Skeletal muscle satellite cell (primary cell): Measurements from ENCODE around the gene SLC26A2.

Source experiments
- H3K27me3 ChIP-seq: 2 replicates; pipeline ENCODE4 v1.7.0; 2013; ENCODE audit warnings: low read length; ENCODE audit not compliant: control insufficient read depth, insufficient read depth
- H3K36me3 ChIP-seq: 2 replicates; pipeline ENCODE4 v1.7.0; 2013; ENCODE audit warnings: mild to moderate bottlenecking, control low read depth, low read length; ENCODE audit not compliant: insufficient read depth
- H3K4me1 ChIP-seq: 2 replicates; pipeline ENCODE4 v1.7.0; 2013; ENCODE audit warnings: low read length; ENCODE audit not compliant: control insufficient read depth, insufficient read depth
- H3K4me2 ChIP-seq: 2 replicates; pipeline ENCODE4 v1.7.0; 2013; ENCODE audit warnings: mild to moderate bottlenecking, low read length
- H3K4me3 ChIP-seq: 2 replicates; pipeline ENCODE4 v1.7.0; 2013; ENCODE audit warnings: low read length
- H3K9ac ChIP-seq: 2 replicates; pipeline ENCODE4 v1.7.0; 2013; ENCODE audit warnings: mild to moderate bottlenecking, low read depth, low read length, moderate library complexity
- H3K9me3 ChIP-seq: replicated peaks from 2 replicates; pipeline ENCODE4 v1.7.0; 2013; ENCODE audit warnings: mild to moderate bottlenecking, control low read depth, low read length

The SLC26A2 gene

GRCh38 chr5:149975409-149975808 lies 14.9 kb downstream of the SLC26A2 start:
- H3K27me3 ChIP-seq = no peaks in the 10 kb centered on the region
- H3K4me1 ChIP-seq = peaks cover 4% of the 10 kb centered on the region
- peaks cover 21% of the 10 kb centered on the region for H3K36me3 ChIP-seq
- H3K4me3 ChIP-seq = no peak overlapping the region
- no peak overlapping the region for H3K9ac ChIP-seq
- no peak overlapping the region for H3K4me2 ChIP-seq
- H3K9me3 ChIP-seq = no peaks in the 10 kb centered on the region

DNA sequence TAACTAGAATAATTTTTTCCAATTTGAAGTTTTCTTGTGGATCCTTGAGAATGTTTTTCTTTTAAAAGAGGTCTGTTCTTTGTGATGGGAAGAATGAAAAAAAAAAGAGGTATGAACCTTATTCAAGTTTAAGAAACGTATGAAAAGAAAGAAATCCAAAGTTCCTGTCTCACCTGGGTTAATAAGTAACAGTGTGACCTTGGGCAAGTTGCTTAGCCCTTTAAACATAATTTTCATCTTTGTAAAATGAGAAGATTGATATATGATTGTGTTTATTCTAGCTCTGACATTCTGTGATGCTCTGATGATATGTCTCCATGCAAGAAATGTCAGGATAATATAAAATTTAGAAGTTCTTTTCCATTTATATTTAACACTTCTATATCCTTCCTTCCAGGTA lies 19.3 kb downstream of the SLC26A2 start:
- Histone ChIP-seq H3K36me3 (peaks cover 42% of the 10 kb centered on the region), H3K4me1 (peaks cover 4% of the 10 kb centered on the region), H3K4me3 (no peak overlapping the region), H3K9me3 (no peaks in the 10 kb centered on the region), H3K9ac (no peak overlapping the region), H3K27me3 (no peaks in the 10 kb centered on the region), H3K4me2 (no peak overlapping the region)

DNA sequence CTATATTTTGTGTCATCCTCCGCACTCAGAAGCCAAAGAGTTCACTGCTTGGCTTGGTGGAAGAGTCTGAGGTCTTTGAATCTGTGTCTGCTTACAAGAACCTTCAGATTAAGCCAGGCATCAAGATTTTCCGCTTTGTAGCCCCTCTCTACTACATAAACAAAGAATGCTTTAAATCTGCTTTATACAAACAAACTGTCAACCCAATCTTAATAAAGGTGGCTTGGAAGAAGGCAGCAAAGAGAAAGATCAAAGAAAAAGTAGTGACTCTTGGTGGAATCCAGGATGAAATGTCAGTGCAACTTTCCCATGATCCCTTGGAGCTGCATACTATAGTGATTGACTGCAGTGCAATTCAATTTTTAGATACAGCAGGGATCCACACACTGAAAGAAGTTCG lies 20.6 kb downstream of the SLC26A2 start:
- H3K4me3 ChIP-seq = no peak overlapping the region
- H3K9me3 ChIP-seq = no peaks in the 10 kb centered on the region
- H3K36me3 ChIP-seq = peaks cover 42% of the 10 kb centered on the region
- no peaks in the 10 kb centered on the region for H3K27me3 ChIP-seq
- H3K9ac ChIP-seq = no peak overlapping the region
- H3K4me1 ChIP-seq = peaks cover 2% of the 10 kb centered on the region
- no peak overlapping the region for H3K4me2 ChIP-seq

DNA sequence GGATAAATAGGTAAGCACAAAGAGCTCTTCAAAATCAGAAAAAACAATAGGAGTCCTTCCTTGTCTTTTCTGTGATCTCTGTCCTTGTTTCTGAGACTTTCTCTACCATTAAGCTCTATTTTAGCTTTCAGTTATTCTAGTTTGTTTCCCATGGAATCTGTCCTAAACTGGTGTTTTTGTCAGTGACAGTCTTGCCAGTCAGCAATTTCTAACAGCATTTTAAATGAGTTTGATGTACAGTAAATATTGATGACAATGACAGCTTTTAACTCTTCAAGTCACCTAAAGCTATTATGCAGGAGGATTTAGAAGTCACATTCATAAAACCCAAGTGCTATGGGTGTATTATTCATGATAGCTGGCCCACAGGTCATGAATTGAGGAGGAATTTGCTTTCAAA lies 21.9 kb downstream of the SLC26A2 start:
- Histone ChIP-seq H3K4me1 (no peaks in the 10 kb centered on the region), H3K27me3 (no peaks in the 10 kb centered on the region), H3K4me2 (no peak overlapping the region), H3K36me3 (peaks cover 41% of the 10 kb centered on the region), H3K9me3 (no peaks in the 10 kb centered on the region), H3K4me3 (no peak overlapping the region), H3K9ac (no peak overlapping the region)

GRCh38 chr5:149988126-149988525 lies 27.6 kb downstream of the SLC26A2 start:
- H3K4me1 ChIP-seq = no peaks in the 10 kb centered on the region

DNA sequence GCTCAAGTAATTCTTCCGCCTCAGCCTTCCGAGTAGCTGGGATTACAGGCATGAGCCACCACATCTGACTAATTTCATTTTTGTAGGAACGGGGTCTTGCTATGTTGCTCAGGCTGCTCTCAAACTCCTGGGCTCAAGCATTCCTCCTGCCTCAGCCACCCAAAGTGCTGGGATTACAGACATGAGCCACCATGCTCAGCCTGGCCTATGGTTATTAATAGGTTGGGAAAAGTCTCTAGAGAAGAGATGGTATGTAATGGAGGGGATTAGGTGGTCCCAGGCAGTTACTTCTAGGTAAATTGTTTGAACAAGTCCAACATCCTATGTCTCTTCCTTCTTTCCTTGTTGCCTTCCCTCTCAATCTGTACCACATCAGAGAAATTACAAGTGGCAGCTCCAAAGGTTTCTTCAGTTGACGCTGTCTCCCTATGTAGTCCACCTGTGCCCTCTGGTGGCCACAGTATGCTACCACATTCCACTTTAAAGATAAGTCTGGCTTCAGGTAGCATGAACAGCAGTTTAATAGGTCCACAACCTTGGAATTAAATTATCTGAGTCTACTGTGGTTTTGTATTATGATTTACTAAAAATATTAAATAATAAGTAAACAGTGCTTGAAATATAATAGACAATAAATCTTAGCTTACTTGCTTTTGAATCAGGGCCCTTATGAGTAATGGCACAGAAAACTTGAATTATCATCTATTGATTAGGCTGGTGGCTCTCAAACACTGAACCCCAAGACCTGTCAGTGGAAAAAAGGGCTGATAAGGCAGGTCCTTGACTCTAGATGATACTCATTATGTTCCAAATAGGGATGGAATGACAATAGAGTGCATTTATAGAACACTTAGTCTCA lies 30.2 kb downstream of the SLC26A2 start:
- no peak overlapping the region for H3K4me3 ChIP-seq
- peaks cover 8% of the 10 kb centered on the region for H3K36me3 ChIP-seq
- H3K4me1 ChIP-seq = no peaks in the 10 kb centered on the region
- H3K9ac ChIP-seq = no peak overlapping the region
- no peaks in the 10 kb centered on the region for H3K9me3 ChIP-seq
- no peak overlapping the region for H3K4me2 ChIP-seq
- H3K27me3 ChIP-seq = no peaks in the 10 kb centered on the region

More at GRCh38 chr5:149988126-149988525, 27.6 kb downstream of the SLC26A2 start:
- H3K4me2 ChIP-seq = no peak overlapping the region
- H3K36me3 ChIP-seq = no peaks in the 10 kb centered on the region
- no peak overlapping the region for H3K4me3 ChIP-seq
- no peaks in the 10 kb centered on the region for H3K27me3 ChIP-seq
- no peaks in the 10 kb centered on the region for H3K9me3 ChIP-seq
- no peak overlapping the region for H3K9ac ChIP-seq

DNA sequence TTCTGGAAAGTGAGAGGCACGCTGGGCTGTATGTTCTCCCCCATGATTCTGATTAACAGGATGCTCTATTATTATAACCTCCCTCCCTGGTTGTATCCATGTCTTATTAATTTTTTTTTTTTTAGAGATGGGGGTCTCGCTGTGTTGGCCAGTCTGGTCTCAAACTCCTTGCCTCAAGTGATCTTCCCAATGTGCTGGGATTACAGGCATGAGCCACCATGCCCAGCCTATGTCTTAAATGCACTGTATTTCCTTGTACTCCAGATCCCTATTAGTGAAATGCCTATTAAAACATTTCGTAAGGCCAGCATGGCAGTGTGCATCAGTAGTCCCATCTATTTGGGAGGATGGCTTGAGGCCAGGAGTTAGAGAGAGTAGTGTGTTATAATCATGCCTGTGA lies 32.9 kb downstream of the SLC26A2 start:
- Histone ChIP-seq H3K9me3 (no peaks in the 10 kb centered on the region), H3K4me2 (no peak overlapping the region), H3K36me3 (peaks cover 9% of the 10 kb centered on the region), H3K4me1 (no peaks in the 10 kb centered on the region), H3K9ac (no peak overlapping the region), H3K27me3 (no peaks in the 10 kb centered on the region), H3K4me3 (no peak overlapping the region)

- Histone ChIP-seq H3K27me3 (no peaks in the 10 kb centered on the region), H3K4me2 (no peak overlapping the region), H3K4me3 (no peak overlapping the region), H3K9me3 (no peaks in the 10 kb centered on the region), H3K36me3 (peaks cover 9% of the 10 kb centered on the region), H3K9ac (no peak overlapping the region), H3K4me1 (peaks cover 10% of the 10 kb centered on the region)
Measured at GRCh38 chr5:149995385-149996204, 35.0 kb downstream of the SLC26A2 start.

DNA sequence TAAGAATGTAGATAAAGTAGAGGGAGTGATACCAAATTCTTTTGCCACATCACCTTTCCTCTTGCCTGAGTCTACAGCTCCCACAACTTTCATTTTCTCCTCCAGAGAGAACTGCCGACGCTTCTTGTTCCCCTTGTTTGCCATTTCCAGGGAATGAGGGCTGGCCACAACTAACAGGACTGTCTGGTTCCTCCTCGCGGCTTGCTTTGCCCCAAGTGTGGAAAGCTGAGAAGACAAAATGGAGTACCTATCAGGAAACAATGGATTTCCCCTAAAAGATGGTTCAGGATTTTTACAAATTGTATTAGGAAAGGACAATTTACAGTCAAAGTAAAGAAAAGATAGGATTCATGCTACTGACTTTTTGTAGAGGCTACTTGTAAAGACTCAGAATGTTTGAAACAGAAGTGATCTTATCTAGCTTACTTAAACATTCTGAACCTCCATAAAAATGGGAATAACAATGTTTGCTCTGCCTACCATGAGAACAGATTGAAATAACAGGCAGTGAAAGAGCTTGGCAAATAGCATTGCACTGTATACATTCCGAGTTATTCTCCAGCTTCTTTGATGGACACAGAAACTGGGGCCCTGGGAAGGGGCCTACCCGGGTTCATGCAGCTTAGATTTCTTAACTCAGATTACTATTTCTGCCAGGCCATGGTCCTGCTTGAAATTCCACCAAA lies 35.8 kb downstream of the SLC26A2 start:
- Histone ChIP-seq H3K4me2 (no peak overlapping the region), H3K36me3 (peaks cover 9% of the 10 kb centered on the region), H3K9me3 (no peaks in the 10 kb centered on the region), H3K4me1 (peaks cover 10% of the 10 kb centered on the region), H3K9ac (no peak overlapping the region), H3K27me3 (no peaks in the 10 kb centered on the region), H3K4me3 (no peak overlapping the region)

- Histone ChIP-seq H3K4me3 (no peak overlapping the region), H3K4me2 (no peak overlapping the region), H3K9ac (no peak overlapping the region), H3K27me3 (no peaks in the 10 kb centered on the region), H3K4me1 (peaks cover 22% of the 10 kb centered on the region), H3K9me3 (no peaks in the 10 kb centered on the region), H3K36me3 (peaks cover 9% of the 10 kb centered on the region)
Measured at GRCh38 chr5:149998281-149998680, 37.7 kb downstream of the SLC26A2 start.

DNA sequence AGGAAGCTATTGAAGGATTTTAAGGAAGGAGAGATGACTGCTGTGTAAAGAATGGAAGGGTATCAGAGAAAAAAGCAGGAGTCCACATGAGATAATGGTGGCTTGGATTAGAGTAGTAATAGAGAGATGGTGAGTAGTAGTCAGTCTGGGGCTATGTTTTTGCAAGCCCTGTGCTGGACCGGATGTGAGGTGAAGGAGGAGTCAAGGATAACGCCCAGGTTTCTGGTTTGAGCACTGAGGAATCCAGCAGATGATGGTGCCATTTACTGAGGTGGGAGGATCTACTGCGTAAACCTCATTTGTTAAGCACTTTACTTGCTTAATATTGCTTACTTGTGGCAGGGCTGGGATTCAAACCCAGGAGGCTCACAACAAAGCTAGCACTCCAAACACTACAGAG lies 38.8 kb downstream of the SLC26A2 start:
- Histone ChIP-seq H3K4me3 (peak overlapping the region; percentile 80), H3K9ac (peak overlapping the region; percentile 100)

More for the DNA sequence above, 38.8 kb downstream of the SLC26A2 start:
- no peaks in the 10 kb centered on the region for H3K9me3 ChIP-seq
- no peaks in the 10 kb centered on the region for H3K27me3 ChIP-seq
- peak overlapping the region; percentile 80 for H3K4me2 ChIP-seq
- peaks cover 22% of the 10 kb centered on the region for H3K4me1 ChIP-seq
- H3K36me3 ChIP-seq = peaks cover 9% of the 10 kb centered on the region
